ENCODE measurements around the gene MVP. TPM values are rescaled to one million over a fixed set of nuclear protein-coding genes. Genes with fewer than 3 reads are reported as not detected.
A peak's percentile ranks its signal among the peaks of the same experiment; 100 is the strongest.

Gene MVP
- total and polyA plus RNA-seq, 7 experiments from 2014 or later, result 118 to 221 (median 150) TPM

GRCh38 chr16:29809850-29810698 is 10.2 kb upstream of the MVP start:
- Histone ChIP-seq H3K9me3 (ENCODE audit: control insufficient read depth in 2 of 3, low read length in 3 of 3) (no peaks in the 10 kb centered on the region), H3K4me1 (ENCODE audit: control insufficient read depth in 2 of 2, insufficient read depth in 2 of 2, low read length in 2 of 2) (peaks cover 31 to 44% of the 10 kb centered on the region in 2 donors), H3K4me3 (ENCODE audit: low read length) (peak overlapping the region; percentile 80), H3K27me3 (ENCODE audit: control insufficient read depth in 2 of 2, insufficient read depth in 2 of 2, low read length in 2 of 2) (no peaks in the 10 kb centered on the region), H3K36me3 (ENCODE audit: control insufficient read depth in 2 of 3, insufficient read depth in 3 of 3, low read length in 3 of 3) (peaks cover 0 to 14% (median 8%) of the 10 kb centered on the region in 3 experiments), H3K27ac (ENCODE audit: low read depth, low read length) (peak overlapping the region; percentile 79)
- ChIA-PET POLR2A (interaction anchor here (1.2 to 6.5 kb wide), 8 partner anchors 11 to 255 kb away, joined by 3 to 75 read pairs (median 20); partner anchors contain the start of genes ALDOA, KIF22 and MVP), CTCF (interaction anchor here (0.6 to 3.0 kb wide), 4 partner anchors 10 to 195 kb away, joined by 3 to 13 read pairs (median 4); partner anchors contain the start of gene MVP)
- Mint-ChIP-seq H3K4me1 (peaks cover 30 to 64% (median 54%) of the 10 kb centered on the region in 7 donors), H3K36me3 (peaks cover 0 to 29% (median 3%) of the 10 kb centered on the region in 5 donors), H3K27me3 (peaks cover 0 to 22% (median 0%) of the 10 kb centered on the region in 5 donors), H3K27ac (peak overlapping the region; percentile 72 to 97 (median 90)), H3K4me3 (peak overlapping the region; percentile 76 to 96 (median 88)), H3K9me3 (peaks cover 0 to 1% (median 0%) of the 10 kb centered on the region in 11 donors)
- no peak for ATAC-seq
- intact Hi-C loops (cut with micrococcal nuclease), result loop anchor here (2.0 to 10.0 kb wide), 8 partner anchors 63 to 1112 kb away; partner anchors contain the start of genes ALDOA (in 1 of the 2), C16orf54 (in 1 of the 2), FBRS (in 1 of the 2) and FBXL19 (in 1 of the 2)
- peak in 6 of 9 donors; percentile 27 to 52 (median 39) for DNase-seq

GRCh38 chr16:29810699-29811169 is 9.5 kb upstream of the MVP start:
- H3K27ac Mint-ChIP-seq, result peak overlapping the region; percentile 72 to 97 (median 90)
- CTCF ChIA-PET, result interaction anchor here (1.9 to 3.0 kb wide), 2 partner anchors 37 to 110 kb away, joined by 4 to 13 read pairs; no protein-coding TSS in a partner anchor

GRCh38 chr16:29811170-29811895 is 8.9 kb upstream of the MVP start:
- ATAC-seq (peak; percentile 41), DNase-seq (peak in 7 of 9 donors; percentile 46 to 83 (median 48))
- H3K9me3 ChIP-seq (ENCODE audit: control insufficient read depth in 2 of 3, low read length in 3 of 3), result no peaks in the 10 kb centered on the region
- peaks cover 0 to 28% (median 3%) of the 10 kb centered on the region in 5 donors for H3K36me3 Mint-ChIP-seq
- intact Hi-C loops (cut with micrococcal nuclease), result loop anchor here in 1 of 2 donors (10.0 kb wide), 1 partner anchor 217 kb away; no protein-coding TSS in a partner anchor
- peaks cover 0 to 14% (median 8%) of the 10 kb centered on the region in 3 experiments for H3K36me3 ChIP-seq (ENCODE audit: control insufficient read depth in 2 of 3, insufficient read depth in 3 of 3, low read length in 3 of 3)
- H3K4me1 Mint-ChIP-seq, result peaks cover 29 to 68% (median 59%) of the 10 kb centered on the region in 7 donors
- H3K27me3 Mint-ChIP-seq, result peaks cover 0 to 25% (median 0%) of the 10 kb centered on the region in 5 donors
- ChIA-PET CTCF (interaction anchor here (0.6 to 3.0 kb wide), 3 partner anchors 37 to 120 kb away, joined by 3 to 13 read pairs (median 4); no protein-coding TSS in a partner anchor), POLR2A (interaction anchor here (0.6 to 6.5 kb wide), 7 partner anchors 10 to 110 kb away, joined by 3 to 75 read pairs (median 7); partner anchors contain the start of genes KIF22 and MVP)
- H3K4me1 ChIP-seq (ENCODE audit: control insufficient read depth in 2 of 2, insufficient read depth in 2 of 2, low read length in 2 of 2), result peaks cover 35 to 46% of the 10 kb centered on the region in 2 donors
- peak overlapping the region; percentile 79 for H3K27ac ChIP-seq (ENCODE audit: low read depth, low read length)
- H3K27ac Mint-ChIP-seq, result peak overlapping the region; percentile 72 to 97 (median 90)
- H3K9me3 Mint-ChIP-seq, result peaks cover 0 to 7% (median 0%) of the 10 kb centered on the region in 11 donors
- peak overlapping the region; percentile 80 for H3K4me3 ChIP-seq (ENCODE audit: low read length)
- H3K4me3 Mint-ChIP-seq, result peak overlapping the region; percentile 84 to 96 (median 90)
- no peaks in the 10 kb centered on the region for H3K27me3 ChIP-seq (ENCODE audit: control insufficient read depth in 2 of 2, insufficient read depth in 2 of 2, low read length in 2 of 2)

More at GRCh38 chr16:29810699-29811169, 9.5 kb upstream of the MVP start:
- peaks cover 0 to 23% (median 0%) of the 10 kb centered on the region in 5 donors for H3K27me3 Mint-ChIP-seq
- H3K27ac ChIP-seq (ENCODE audit: low read depth, low read length), result peak overlapping the region; percentile 79
- peaks cover 0 to 14% (median 8%) of the 10 kb centered on the region in 3 experiments for H3K36me3 ChIP-seq (ENCODE audit: control insufficient read depth in 2 of 3, insufficient read depth in 3 of 3, low read length in 3 of 3)
- peak overlapping the region; percentile 80 for H3K4me3 ChIP-seq (ENCODE audit: low read length)
- H3K4me1 ChIP-seq (ENCODE audit: control insufficient read depth in 2 of 2, insufficient read depth in 2 of 2, low read length in 2 of 2), result peaks cover 35 to 46% of the 10 kb centered on the region in 2 donors
- DNase-seq (no peak), ATAC-seq (no peak)
- peaks cover 29 to 65% (median 56%) of the 10 kb centered on the region in 7 donors for H3K4me1 Mint-ChIP-seq
- no peaks in the 10 kb centered on the region for H3K27me3 ChIP-seq (ENCODE audit: control insufficient read depth in 2 of 2, insufficient read depth in 2 of 2, low read length in 2 of 2)
- H3K9me3 Mint-ChIP-seq, result peaks cover 0 to 5% (median 0%) of the 10 kb centered on the region in 11 donors
- POLR2A ChIA-PET, result interaction anchor here (1.0 to 6.5 kb wide), 10 partner anchors 10 to 255 kb away, joined by 3 to 75 read pairs (median 9); partner anchors contain the start of genes ALDOA, KIF22 and MVP
- peak overlapping the region; percentile 84 to 96 (median 90) for H3K4me3 Mint-ChIP-seq
- intact Hi-C loops (cut with micrococcal nuclease), result loop anchor here in 1 of 2 donors (10.0 kb wide), 1 partner anchor 216 kb away; no protein-coding TSS in a partner anchor
- H3K36me3 Mint-ChIP-seq, result peaks cover 0 to 26% (median 3%) of the 10 kb centered on the region in 5 donors
- H3K9me3 ChIP-seq (ENCODE audit: control insufficient read depth in 2 of 3, low read length in 3 of 3), result no peaks in the 10 kb centered on the region

GRCh38 chr16:29811896-29812665 is 8.2 kb upstream of the MVP start, which contains the start of gene PRRT2:
PRRT2 (plus strand) TSS chr16:29812193; CDS start chr16:29813055, 862 bp downstream.
- peak in 3 of 9 donors; percentile 21 to 70 (median 59) for DNase-seq
- ATAC-seq, result no peak
- H3K4me1 Mint-ChIP-seq, result peaks cover 29 to 73% (median 64%) of the 10 kb centered on the region in 7 donors
- H3K27me3 Mint-ChIP-seq, result peaks cover 0 to 25% (median 0%) of the 10 kb centered on the region in 5 donors
- no peaks in the 10 kb centered on the region for H3K9me3 ChIP-seq (ENCODE audit: control insufficient read depth in 2 of 3, low read length in 3 of 3)
- H3K4me3 Mint-ChIP-seq, result peak within 1 kb of the TSS; percentile 84 to 96 (median 90)
- H3K27ac ChIP-seq (ENCODE audit: low read depth, low read length), result peak within 1 kb of the TSS; percentile 79
- peaks cover 0 to 7% (median 0%) of the 10 kb centered on the region in 11 donors for H3K9me3 Mint-ChIP-seq
- intact Hi-C loops (cut with micrococcal nuclease), result loop anchor here in 1 of 2 donors (10.0 kb wide), 1 partner anchor 217 kb away; no protein-coding TSS in a partner anchor
- H3K36me3 Mint-ChIP-seq, result peaks cover 0 to 32% (median 3%) of the 10 kb centered on the region in 5 donors
- peaks cover 0 to 14% (median 8%) of the 10 kb centered on the region in 3 experiments for H3K36me3 ChIP-seq (ENCODE audit: control insufficient read depth in 2 of 3, insufficient read depth in 3 of 3, low read length in 3 of 3)
- no peaks in the 10 kb centered on the region for H3K27me3 ChIP-seq (ENCODE audit: control insufficient read depth in 2 of 2, insufficient read depth in 2 of 2, low read length in 2 of 2)
- POLR2A ChIA-PET, result interaction anchor here (0.9 to 6.5 kb wide), 7 partner anchors 8 to 110 kb away, joined by 3 to 75 read pairs (median 7); partner anchors contain the start of genes KIF22 and MVP
- H3K4me1 ChIP-seq (ENCODE audit: control insufficient read depth in 2 of 2, insufficient read depth in 2 of 2, low read length in 2 of 2), result peaks cover 37 to 46% of the 10 kb centered on the region in 2 donors
- CTCF ChIA-PET, result interaction anchor here (1.9 to 3.0 kb wide), 2 partner anchors 36 to 111 kb away, joined by 4 to 13 read pairs; no protein-coding TSS in a partner anchor
- peak within 1 kb of the TSS; percentile 80 for H3K4me3 ChIP-seq (ENCODE audit: low read length)
- peak within 1 kb of the TSS; percentile 72 to 97 (median 90) for H3K27ac Mint-ChIP-seq

Data from naive thymus-derived CD4-positive, alpha-beta T cell (primary cell).